Calu3 (cell line): ENCODE measurements around the gene CELA3A. TPM values are rescaled to one million over a fixed set of nuclear protein-coding genes. Genes with fewer than 3 reads are reported as not detected.
"Not testable (repeated sequence)": the region's sequence is repeated elsewhere in the genome, so short reads cannot be mapped to it uniquely, and the experiment has no call there.

Source experiments
- BruUV-seq: library from RNA; stranded (reverse); fragments of 400-500 nt; replicated peaks from 2 replicates; lab custom pipeline; 2021; lab: Mats Ljungman, UMichigan
- CTCF ChIA-PET: fragments of 300-600 bp; sonication (Branson Sonifier 250); formaldehyde crosslinking; loops from one replicate; lab custom pipeline; 2022; ENCODE audit warnings: antibody characterized with exemption; lab: Charles Lee
- DNase-seq: peaks from one replicate; pipeline ENCODE4 v3.0.0; 2022
- H3K27ac Mint-ChIP-seq: one replicate; pipeline ENCODE4 v1.8.0; 2022; ENCODE audit warnings: mixed read lengths; ENCODE audit not compliant: unreplicated experiment
- H3K27me3 Mint-ChIP-seq: one replicate; pipeline ENCODE4 v1.8.0; 2022; ENCODE audit warnings: mixed read lengths; ENCODE audit not compliant: unreplicated experiment
- H3K36me3 Mint-ChIP-seq: one replicate; pipeline ENCODE4 v1.8.0; 2022; ENCODE audit warnings: mild to moderate bottlenecking, moderate library complexity, mixed read lengths; ENCODE audit not compliant: insufficient read depth, unreplicated experiment
- H3K4me1 Mint-ChIP-seq: one replicate; pipeline ENCODE4 v1.8.0; 2022; ENCODE audit warnings: mild to moderate bottlenecking, low read depth, mixed read lengths; ENCODE audit not compliant: unreplicated experiment
- H3K4me3 Mint-ChIP-seq: one replicate; pipeline ENCODE4 v1.8.0; 2022; ENCODE audit warnings: mild to moderate bottlenecking, low read depth, moderate library complexity, mixed read lengths; ENCODE audit not compliant: unreplicated experiment
- H3K9me3 Mint-ChIP-seq: one replicate; pipeline ENCODE4 v1.8.0; 2022; ENCODE audit warnings: low read depth, mixed read lengths; ENCODE audit not compliant: unreplicated experiment
- intact Hi-C: fragments of 100-400 bp; cut with micrococcal nuclease; formaldehyde crosslinking; loops from one replicate; pipeline ENCODE4 v1.10.0; 2022; ENCODE audit not compliant: unreplicated experiment
- total RNA-seq: library from RNA; stranded (reverse); gene quantifications from 2 replicates; pipeline ENCODE4 v1.2.3, GENCODE V29; 2022

The CELA3A gene
- total RNA-seq, 1 experiment from 2014 or later = not detected

- CTCF ChIA-PET = interaction anchor here (0.6 to 0.7 kb wide), 2 partner anchors 20 to 79 kb away, joined by 4 read pairs; no protein-coding TSS in a partner anchor
- intact Hi-C loops, H3K4me3 Mint-ChIP-seq, DNase-seq, H3K9me3 Mint-ChIP-seq, H3K27me3 Mint-ChIP-seq, H3K27ac Mint-ChIP-seq, BruUV-seq, H3K36me3 Mint-ChIP-seq: not testable (repeated sequence)
- H3K4me1 Mint-ChIP-seq = peaks cover 16% of the 10 kb centered on the region
Measured at GRCh38 chr1:22003959-22004358, 2.5 kb downstream of the CELA3A start.

DNA sequence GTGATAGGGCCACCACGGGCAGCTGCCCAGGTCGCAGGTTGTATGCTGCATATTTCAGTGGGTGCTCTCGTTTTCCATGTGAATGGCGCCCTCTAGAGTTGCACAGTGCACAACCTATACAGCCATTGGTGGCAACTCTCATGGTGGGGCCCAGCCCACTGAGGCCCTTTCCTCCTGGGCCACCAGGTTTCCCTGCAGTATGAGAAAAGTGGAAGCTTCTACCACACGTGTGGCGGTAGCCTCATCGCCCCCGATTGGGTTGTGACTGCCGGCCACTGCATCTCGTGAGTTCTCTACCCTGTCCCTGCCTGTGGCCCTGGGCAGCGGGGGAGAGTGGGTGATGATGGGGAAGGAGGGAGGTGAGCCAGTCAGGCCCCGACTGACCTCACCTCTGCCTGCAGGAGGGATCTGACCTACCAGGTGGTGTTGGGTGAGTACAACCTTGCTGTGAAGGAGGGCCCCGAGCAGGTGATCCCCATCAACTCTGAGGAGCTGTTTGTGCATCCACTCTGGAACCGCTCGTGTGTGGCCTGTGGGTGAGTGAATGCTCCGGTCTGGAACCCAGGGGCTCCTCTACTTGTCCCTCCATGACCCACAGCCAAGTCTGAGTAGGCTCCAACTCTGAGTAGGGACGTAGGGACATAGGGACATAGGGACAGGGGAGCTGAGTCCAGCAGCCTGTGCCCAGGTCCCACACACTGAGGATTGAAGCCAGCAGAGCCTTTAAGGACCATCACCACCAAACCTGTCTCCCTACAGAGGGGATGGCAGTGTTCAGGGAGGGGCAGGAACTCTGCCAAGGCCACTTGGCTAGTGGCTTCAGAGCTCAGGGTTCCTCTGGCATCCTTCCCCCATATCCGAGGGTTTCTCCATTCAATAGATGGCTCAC is 4.0 kb downstream of the CELA3A start:
- H3K4me3 Mint-ChIP-seq, H3K27ac Mint-ChIP-seq, H3K27me3 Mint-ChIP-seq, H3K9me3 Mint-ChIP-seq, BruUV-seq, intact Hi-C loops: not testable (repeated sequence)
- Mint-ChIP-seq H3K4me1 (peaks cover 12% of the 10 kb centered on the region), H3K36me3 (peaks cover 12% of the 10 kb centered on the region)
- DNase-seq = peak; percentile 55
- CTCF ChIA-PET = interaction anchor here (1.2 kb wide), 1 partner anchor 24 kb away, joined by 4 read pairs; no protein-coding TSS in a partner anchor

- H3K36me3 Mint-ChIP-seq = peaks cover 12% of the 10 kb centered on the region
Measured at GRCh38 chr1:22006736-22007135, 5.3 kb downstream of the CELA3A start.

DNA sequence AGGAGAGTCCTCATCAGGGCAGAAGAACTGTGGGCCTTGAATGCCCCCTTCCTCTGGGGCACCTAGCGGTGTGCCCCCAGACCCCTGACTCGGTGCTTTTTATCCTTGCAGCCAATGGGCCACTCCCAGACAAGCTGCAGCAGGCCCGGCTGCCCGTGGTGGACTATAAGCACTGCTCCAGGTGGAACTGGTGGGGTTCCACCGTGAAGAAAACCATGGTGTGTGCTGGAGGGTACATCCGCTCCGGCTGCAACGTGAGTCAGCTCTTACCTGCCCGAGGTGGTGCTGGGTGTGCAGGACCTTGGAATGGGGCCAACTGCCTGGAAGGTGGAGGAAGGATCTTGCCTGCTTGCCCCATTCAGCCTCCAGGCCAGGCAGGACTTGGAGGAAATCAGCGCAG is 5.8 kb downstream of the CELA3A start:
- Mint-ChIP-seq H3K36me3 (peaks cover 12% of the 10 kb centered on the region), H3K27ac (peak overlapping the region; percentile 33)
- H3K4me3 Mint-ChIP-seq, CTCF ChIA-PET, H3K4me1 Mint-ChIP-seq, intact Hi-C loops, H3K9me3 Mint-ChIP-seq, BruUV-seq, H3K27me3 Mint-ChIP-seq: not testable (repeated sequence)
- DNase-seq = peak; percentile 32

More at GRCh38 chr1:22006736-22007135, 5.3 kb downstream of the CELA3A start:
- H3K27ac Mint-ChIP-seq = peak overlapping the region; percentile 33
- H3K4me3 Mint-ChIP-seq, intact Hi-C loops, H3K27me3 Mint-ChIP-seq, H3K9me3 Mint-ChIP-seq, BruUV-seq, CTCF ChIA-PET, H3K4me1 Mint-ChIP-seq, DNase-seq: not testable (repeated sequence)

DNA sequence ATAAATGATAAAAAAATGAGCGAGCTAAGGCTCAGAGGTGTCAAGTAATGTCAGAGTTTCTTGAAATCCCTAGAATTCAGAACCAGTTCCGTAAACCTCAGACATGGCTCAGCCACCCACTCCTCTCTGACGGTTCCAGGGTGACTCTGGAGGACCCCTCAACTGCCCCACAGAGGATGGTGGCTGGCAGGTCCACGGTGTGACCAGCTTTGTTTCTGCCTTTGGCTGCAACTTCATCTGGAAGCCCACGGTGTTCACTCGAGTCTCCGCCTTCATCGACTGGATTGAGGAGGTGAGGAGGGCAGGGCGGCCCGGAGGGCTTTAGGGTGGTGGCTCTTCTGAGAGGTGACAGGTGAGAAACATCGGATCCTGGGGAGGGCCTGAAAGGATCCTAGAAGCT is 8.1 kb downstream of the CELA3A start:
- DNase-seq, CTCF ChIA-PET, H3K9me3 Mint-ChIP-seq, H3K4me1 Mint-ChIP-seq, H3K4me3 Mint-ChIP-seq, H3K27ac Mint-ChIP-seq, BruUV-seq, intact Hi-C loops, H3K27me3 Mint-ChIP-seq: not testable (repeated sequence)
- peaks cover 12% of the 10 kb centered on the region for H3K36me3 Mint-ChIP-seq

- H3K9me3 Mint-ChIP-seq, H3K4me3 Mint-ChIP-seq, H3K27ac Mint-ChIP-seq, H3K27me3 Mint-ChIP-seq, intact Hi-C loops, DNase-seq, CTCF ChIA-PET, H3K4me1 Mint-ChIP-seq, BruUV-seq: not testable (repeated sequence)
- peaks cover 16% of the 10 kb centered on the region for H3K36me3 Mint-ChIP-seq
Measured at GRCh38 chr1:22012752-22013151, 11.3 kb downstream of the CELA3A start.

- peaks cover 17% of the 10 kb centered on the region for H3K36me3 Mint-ChIP-seq
- DNase-seq, H3K4me3 Mint-ChIP-seq, intact Hi-C loops, H3K27me3 Mint-ChIP-seq, CTCF ChIA-PET, H3K9me3 Mint-ChIP-seq, BruUV-seq, H3K27ac Mint-ChIP-seq: not testable (repeated sequence)
- H3K4me1 Mint-ChIP-seq = peaks cover 12% of the 10 kb centered on the region
Measured at GRCh38 chr1:22014575-22015206, 13.2 kb downstream of the CELA3A start.
